Glomerular visceral epithelial cell (primary cell): Measurements from ENCODE around the gene TEX261.
A peak's percentile ranks its signal among the peaks of the same experiment; 100 is the strongest.

Experiments used
- DNase-seq: peaks from one replicate; pipeline ENCODE4 v3.0.0-alpha.2; 2016; ENCODE audit errors: extremely low spot score

The TEX261 gene

DNA sequence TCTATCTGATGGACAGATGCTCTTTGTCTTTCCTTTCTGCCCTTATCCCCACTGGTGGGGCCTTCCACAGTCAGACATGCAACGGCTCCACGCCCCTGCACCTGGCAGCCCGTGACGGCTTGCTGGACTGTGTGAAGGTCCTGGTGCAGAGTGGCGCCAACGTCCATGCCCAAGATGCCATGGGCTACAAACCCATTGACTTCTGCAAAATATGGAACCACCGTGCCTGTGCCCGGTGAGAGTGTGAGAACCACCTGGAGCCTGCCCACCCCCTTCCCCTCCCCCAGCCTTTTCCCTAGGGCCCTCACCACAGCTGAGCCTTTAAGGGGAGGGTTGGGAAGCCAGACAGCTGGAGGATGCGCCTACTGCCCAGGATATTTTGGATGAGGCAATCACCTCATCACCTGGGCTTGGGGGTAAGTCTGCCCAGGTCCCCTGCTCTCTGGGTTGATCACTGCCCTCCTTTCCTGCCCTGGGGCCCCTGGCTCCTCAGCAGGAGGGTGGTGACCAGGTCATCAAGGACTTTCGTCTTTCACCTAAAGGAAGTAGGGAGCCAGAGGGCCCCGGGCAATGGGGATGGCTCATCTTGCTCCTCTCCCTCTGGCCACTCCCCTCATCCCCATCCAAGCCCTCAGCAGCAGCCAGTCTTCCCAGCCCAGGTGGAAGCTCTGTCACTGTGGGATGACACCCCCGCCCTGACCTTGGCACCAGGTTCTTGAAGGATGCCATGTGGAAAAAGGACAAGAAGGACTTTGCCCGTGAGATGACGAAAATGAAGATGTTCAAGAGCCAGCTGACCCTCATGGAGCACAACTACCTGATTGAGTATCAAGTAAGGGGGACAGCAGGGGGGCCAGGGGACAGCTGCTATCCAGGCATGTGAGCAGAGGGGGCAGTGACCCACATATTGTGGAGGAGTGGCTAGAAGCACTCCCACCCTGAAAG is 12.5 kb downstream of the TEX261 start:
- no peak for DNase-seq

DNA sequence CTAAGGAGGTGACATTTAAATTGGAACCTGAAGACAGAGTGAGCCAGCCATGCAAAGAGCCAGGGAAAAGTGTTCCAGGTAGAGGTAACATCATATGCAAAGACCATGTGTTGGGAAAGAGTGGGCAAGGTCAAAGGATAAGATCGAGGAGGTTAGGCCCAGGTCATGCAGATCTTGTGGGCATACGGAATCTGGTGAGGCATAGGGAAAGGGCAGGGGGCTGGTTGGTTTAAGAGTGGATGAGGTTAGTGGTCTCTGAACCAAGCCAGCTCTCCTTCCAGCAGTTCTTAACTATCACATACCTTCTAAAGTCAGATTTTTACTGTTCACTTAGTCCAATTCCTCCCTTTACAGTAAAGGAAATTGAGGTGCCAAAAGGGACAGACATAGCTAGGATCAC is 13.3 kb downstream of the TEX261 start:
- no peak for DNase-seq

GRCh38 chr2:70979626-70980025 is 15.0 kb downstream of the TEX261 start:
- no peak for DNase-seq

GRCh38 chr2:70979180-70979488 is 15.5 kb downstream of the TEX261 start:
- no peak for DNase-seq

- no peak for DNase-seq
These were observed 16.1 kb downstream of the TEX261 start, which contains the start of gene ANKRD53 for GRCh38 chr2:70978341-70979179. TSS of gene ANKRD53 (plus strand) at chr2:70978630. CDS start at chr2:70978646, 16 bp downstream.

DNA sequence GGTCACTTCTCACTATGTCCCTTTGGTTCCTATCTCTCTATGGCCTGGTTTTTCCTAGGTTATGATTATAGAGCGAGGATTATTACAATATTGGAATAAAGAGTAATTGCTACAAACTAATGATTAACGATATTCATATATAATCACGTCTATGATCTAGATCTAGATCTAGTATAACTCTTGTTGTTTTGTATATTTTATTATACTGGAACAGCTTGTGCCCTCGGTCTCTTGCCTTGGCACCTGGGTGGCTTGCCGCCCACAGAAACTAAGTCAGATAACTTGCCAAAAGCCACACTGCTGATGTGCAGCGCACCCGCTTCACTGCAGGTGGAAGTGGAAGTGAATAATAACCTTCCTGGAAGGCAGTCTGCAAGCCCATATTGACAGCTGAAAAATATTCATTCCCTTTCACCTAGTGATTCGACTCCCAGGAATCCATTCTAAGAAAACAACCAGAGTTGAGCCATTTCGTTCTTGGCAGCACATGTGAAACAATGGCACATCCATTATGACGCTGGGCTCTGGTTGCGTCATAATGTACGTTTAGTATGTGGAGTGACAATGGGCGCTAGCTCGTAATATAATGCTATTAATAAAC is 17.0 kb downstream of the TEX261 start:
- DNase-seq: peak; percentile 14

DNA sequence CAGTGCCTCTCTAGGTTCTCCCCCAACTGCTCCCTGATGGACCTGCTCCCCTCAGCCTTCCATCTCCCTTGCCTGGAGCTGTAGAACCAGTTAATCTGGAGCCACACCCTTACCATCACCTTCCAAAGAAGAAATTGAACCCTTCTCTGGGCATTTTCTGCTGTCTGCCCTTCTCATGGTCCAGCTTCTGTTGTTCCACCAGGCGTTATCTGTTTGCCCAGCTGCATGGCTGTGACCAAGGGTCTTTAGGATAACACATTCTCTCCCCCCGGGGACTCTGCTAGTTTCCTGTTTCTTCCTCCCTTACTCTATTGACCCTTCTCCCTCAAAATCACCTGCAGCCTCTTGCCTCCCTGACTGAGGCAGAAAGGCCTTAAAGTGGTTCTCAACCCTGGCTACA is 19.4 kb downstream of the TEX261 start:
- DNase-seq: no peak

- DNase-seq: no peak
These were observed 20.1 kb downstream of the TEX261 start for GRCh38 chr2:70974592-70974991.

DNA sequence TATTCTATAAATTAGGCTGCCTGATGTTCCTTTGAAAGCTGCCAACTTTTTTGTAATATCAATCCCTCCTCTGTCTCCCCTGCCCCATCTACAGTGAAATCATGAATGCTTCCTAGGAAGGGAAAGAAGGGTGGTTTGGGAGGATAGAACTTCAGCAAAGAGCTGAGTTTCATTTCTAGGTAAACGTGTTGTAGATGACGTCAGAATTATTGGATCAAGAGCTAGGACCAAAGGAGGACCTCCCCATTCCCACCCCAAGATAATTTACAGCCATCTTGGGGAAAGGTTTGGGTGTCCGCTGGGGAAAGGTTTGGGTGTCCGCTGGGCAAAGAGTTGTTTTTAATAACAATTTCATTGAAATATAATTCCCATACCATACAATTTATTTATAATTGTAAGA is 27.5 kb downstream of the TEX261 start:
- DNase-seq: no peak

GRCh38 chr2:70966681-70967080 is 28.0 kb downstream of the TEX261 start:
- no peak for DNase-seq

DNA sequence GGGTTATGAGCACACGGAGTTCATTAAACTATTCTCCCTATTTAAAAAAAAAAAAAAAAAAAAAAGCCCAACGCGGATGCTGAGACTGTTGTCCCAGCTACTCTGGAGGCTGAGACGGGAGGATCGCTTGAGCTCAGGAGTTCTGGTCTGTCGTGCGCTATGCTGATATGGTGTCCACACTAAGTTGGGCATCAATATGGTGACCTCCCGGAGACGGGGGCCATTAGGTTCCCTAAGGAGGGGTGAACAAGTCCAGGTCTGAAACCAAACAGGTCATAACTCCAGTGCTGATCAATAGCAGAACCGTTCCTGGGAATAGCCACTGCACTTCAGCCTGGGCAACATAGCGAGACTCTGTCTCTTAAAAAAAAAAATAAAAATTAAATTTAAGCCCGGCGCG is 29.2 kb downstream of the TEX261 start:
- no peak for DNase-seq

DNA sequence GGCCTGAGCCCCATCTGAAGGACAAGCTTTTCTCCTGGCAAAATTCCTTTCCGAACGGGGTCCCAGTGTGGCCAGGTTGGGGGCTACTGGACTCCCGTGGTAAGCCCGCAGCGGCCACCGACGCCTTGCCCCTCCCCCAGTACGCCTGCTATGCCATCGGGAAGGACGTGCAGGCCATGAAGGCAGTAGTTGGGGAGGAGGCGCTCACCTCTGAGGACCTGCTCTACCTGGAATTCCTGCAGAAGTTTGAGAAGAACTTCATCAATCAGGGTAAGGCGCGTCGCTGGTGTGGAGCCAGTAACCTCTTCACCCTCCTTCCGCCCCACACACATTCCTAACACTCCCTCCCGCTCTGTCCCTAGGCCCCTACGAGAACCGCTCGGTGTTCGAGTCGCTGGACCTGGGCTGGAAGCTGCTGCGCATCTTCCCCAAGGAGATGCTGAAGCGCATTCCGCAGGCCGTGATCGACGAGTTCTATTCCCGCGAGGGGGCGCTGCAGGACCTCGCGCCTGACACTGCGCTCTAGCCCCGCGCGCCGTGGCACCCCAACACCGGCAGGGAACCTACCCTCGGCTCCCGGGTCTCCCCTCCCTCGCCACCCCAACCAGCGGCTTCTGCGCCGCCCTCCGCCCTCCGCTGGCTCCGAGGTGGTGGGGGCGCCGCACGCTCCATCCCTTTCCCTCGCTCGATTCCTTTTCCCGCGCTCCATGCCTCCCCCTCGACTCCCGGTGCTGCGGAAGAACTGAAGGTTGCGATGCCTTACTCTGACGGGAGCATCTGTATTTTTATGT is 29.9 kb downstream of the TEX261 start:
- peak; percentile 56 for DNase-seq

DNA sequence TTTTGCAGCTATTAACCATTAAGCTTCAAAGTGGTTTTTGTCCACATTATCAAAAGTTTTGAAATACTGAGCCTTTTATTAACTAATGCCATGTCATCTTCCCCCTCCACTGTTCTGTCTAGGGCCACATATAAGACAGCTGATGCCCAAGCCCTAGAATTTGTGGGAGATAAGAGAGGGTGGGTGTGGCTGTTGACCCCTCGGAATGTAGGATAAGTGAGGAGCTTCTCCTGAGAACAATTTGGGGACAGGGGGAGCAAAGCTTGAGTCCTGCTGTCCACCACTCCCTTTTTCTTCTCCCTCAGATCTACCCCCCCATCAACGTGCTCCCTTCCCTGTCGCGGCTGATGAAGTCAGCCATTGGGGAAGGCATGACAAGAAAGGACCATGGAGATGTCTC is 30.5 kb downstream of the TEX261 start:
- no peak for DNase-seq

DNA sequence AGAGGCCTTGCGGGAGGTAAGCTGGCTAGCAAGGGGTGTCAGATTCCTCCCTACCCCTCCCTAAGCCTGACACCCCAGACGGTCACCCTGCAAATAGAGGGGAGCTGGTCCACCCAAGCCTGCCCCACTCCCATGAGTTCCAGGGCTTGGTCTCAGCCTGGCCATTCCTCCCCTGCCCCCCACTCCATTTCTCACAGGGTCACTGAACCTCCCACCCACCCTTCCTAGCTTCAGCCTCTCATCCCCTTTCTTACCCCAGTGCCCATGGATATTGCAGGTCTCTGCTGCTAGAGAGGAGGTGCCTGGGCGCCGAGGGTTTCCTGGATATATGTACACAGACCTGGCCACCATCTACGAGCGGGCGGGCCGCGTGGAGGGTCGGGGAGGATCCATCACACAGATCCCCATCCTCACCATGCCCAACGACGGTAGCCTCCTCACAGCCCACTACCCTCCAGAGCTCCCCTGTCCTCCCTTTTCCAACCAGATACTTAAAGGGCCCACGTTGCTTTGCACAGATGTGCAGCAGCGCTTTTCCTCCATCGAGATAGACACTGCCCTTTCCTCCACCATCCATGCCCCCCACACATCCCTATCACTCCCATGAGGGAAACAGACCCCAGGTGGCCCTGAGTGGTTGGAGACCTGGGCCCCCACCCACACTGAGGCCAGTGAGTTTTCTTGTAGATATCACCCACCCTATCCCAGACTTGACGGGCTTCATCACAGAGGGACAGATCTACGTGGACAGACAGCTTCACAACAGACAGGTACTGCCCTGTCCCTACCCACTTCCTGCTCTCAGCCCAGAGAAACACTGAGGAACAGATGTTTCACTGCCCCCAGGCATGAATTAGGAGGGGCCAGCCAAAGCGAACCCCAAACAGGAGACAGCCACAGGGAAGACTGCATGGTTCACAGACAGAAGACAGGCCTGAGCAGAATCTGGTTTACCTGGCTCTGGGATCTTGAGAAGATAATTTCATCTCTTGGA is 31.5 kb downstream of the TEX261 start:
- no peak for DNase-seq

- no peak for DNase-seq
These were observed 32.3 kb downstream of the TEX261 start for GRCh38 chr2:70962211-70962884.

GRCh38 chr2:70961648-70961994 is 33.1 kb downstream of the TEX261 start:
- DNase-seq: no peak

DNA sequence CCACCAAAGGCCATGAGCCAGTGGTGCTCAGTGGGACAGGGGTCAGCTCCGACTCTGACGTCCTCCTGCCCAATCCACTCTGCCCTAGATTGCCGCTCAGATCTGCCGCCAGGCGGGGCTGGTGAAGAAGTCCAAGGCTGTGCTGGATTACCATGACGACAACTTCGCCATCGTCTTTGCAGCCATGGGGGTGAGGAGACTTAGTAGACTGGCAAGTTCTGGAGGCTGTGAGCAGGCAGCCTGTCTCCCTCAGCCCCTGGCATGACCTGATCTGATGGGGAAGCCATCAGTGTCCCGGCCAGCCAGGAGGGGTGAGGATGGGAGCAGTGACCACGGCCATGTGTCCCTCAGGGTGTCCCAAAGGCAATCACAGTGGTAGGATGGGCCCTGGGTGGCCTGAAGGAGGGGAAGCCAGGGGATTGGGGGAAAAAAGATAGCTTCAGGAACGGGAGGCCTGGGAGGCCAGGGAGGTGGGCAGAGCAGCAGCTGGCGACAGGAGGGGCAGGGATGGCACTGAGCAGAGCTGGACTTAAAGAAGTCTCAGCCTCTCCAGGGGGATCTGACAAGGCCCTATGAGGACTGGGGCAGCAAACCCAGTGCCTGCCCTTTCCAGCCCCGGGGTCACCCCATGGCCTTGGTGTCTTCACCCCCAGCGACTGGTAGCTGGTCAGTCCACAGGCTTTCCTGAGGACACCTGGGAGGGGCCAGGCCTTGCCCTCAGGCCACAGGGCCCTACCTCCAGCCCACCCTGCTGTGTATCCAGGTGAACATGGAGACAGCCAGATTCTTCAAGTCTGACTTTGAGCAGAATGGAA is 33.6 kb downstream of the TEX261 start:
- no peak for DNase-seq

- DNase-seq: no peak
These were observed 34.5 kb downstream of the TEX261 start for GRCh38 chr2:70959851-70960832.
